Prostate gland (tissue), 2 donors: ENCODE data around the gene ITLN1. TPM values are rescaled to one million over a fixed set of nuclear protein-coding genes. Genes with fewer than 3 reads are reported as not detected.

Experiments used
- DNase-seq: peaks from one replicate; pipeline ENCODE4 v3.0.0-alpha.2; 2019; ENCODE audit warnings: low spot score
- H3K27ac ChIP-seq, 2 donors: fragments of 200-600 bp; sonication (generic); 2 replicates each; pipeline ENCODE4 v1.5.1; 2017 to 2019
- H3K27me3 ChIP-seq: fragments of 200-600 bp; sonication (generic); replicated peaks from 2 replicates; pipeline ENCODE4 v1.5.1; 2019; ENCODE audit not compliant: insufficient read depth
- H3K36me3 ChIP-seq, 2 donors: fragments of 200-600 bp; sonication (generic); 1 replicate in 1 of 2; 2 replicates in 1 of 2; pipeline versions ENCODE4 v1.5.1 to v1.8.1; 2017 to 2019
- H3K4me1 ChIP-seq: fragments of 200-600 bp; sonication (generic); replicated peaks from 2 replicates; pipeline ENCODE4 v1.5.1; 2019
- H3K4me3 ChIP-seq, 2 donors: fragments of 200-600 bp; sonication (generic); 2 replicates each; pipeline ENCODE4 v1.5.1; 2017 to 2019
- H3K9me3 ChIP-seq: fragments of 200-600 bp; sonication (generic); 2 replicates; pipeline ENCODE4 v1.5.1; 2017
- POLR2A ChIP-seq: fragments of 450-650 bp; IDR thresholded peaks from one replicate; pipeline ENCODE4 v1.6.1; 2016; ENCODE audit warnings: antibody characterized with exemption, mild to moderate bottlenecking
- POLR2AphosphoS5 ChIP-seq: sonication (generic); formaldehyde crosslinking; IDR thresholded peaks from one replicate; pipeline ENCODE4 v1.6.1; 2017; ENCODE audit warnings: antibody characterized with exemption
- WGBS: methylation state at CpG from one replicate; pipeline ENCODE4 v1.1.5; 2018; 5-methylcytosine and 5-hydroxymethylcytosine counted together
- intact Hi-C: fragments of 100-400 bp; cut with DNase I; formaldehyde crosslinking; loops from one replicate; pipeline ENCODE4 v1.14.2; 2022
- total RNA-seq, 2 donors: library from RNA; depleted of rRNA; stranded (reverse); fragments of >200 nt; gene quantifications; one replicate each; pipeline ENCODE4 v1.1.0, GENCODE V29; 2016
- TF ChIP-seq, protein P1 (sequence below), 4 experiments: fragments of 200-600 bp in 2 of 4; fragments of 450-650 bp in 2 of 4; sonication (generic) in 2 of 4; IDR thresholded peaks; 1 replicate in 3 of 4; 2 replicates in 1 of 4; pipeline ENCODE4 v1.5.1; 2016 to 2019; ENCODE audit warnings: antibody characterized with exemption in 4 of 4, mild to moderate bottlenecking in 2 of 4, moderate library complexity in 2 of 4

Gene ITLN1
- total RNA-seq, 2 donors from 2014 or later: 0.96 to 7.0 TPM

GRCh38 chr1:160858097-160858496 lies 26.9 kb downstream of the ITLN1 start:
- H3K27ac ChIP-seq: no peak overlapping the region
- 31% methylated on average over 4 of the region's 4 CpGs for WGBS
- H3K4me3 ChIP-seq: no peak overlapping the region
- no peaks in the 10 kb centered on the region for H3K27me3 ChIP-seq
- no peak for DNase-seq
- intact Hi-C loops: no loop called here
- H3K4me1 ChIP-seq: no peaks in the 10 kb centered on the region
- no peaks in the 10 kb centered on the region for H3K36me3 ChIP-seq
- TF ChIP-seq POLR2AphosphoS5 (no peak), POLR2A (no peak)
- TF ChIP-seq, protein P1, sequence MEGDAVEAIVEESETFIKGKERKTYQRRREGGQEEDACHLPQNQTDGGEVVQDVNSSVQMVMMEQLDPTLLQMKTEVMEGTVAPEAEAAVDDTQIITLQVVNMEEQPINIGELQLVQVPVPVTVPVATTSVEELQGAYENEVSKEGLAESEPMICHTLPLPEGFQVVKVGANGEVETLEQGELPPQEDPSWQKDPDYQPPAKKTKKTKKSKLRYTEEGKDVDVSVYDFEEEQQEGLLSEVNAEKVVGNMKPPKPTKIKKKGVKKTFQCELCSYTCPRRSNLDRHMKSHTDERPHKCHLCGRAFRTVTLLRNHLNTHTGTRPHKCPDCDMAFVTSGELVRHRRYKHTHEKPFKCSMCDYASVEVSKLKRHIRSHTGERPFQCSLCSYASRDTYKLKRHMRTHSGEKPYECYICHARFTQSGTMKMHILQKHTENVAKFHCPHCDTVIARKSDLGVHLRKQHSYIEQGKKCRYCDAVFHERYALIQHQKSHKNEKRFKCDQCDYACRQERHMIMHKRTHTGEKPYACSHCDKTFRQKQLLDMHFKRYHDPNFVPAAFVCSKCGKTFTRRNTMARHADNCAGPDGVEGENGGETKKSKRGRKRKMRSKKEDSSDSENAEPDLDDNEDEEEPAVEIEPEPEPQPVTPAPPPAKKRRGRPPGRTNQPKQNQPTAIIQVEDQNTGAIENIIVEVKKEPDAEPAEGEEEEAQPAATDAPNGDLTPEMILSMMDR (IDR thresholded peaks at IDR 0.05): no peak
- H3K9me3 ChIP-seq: no peaks in the 10 kb centered on the region

GRCh38 chr1:160855181-160855981 lies 29.6 kb downstream of the ITLN1 start:
- Histone ChIP-seq H3K27ac (no peak overlapping the region), H3K4me1 (no peaks in the 10 kb centered on the region), H3K4me3 (no peak overlapping the region), H3K9me3 (no peaks in the 10 kb centered on the region), H3K27me3 (no peaks in the 10 kb centered on the region), H3K36me3 (no peaks in the 10 kb centered on the region)
- DNase-seq: no peak
- WGBS: 71% methylated on average over 9 of the region's 9 CpGs
- TF ChIP-seq POLR2A (no peak), POLR2AphosphoS5 (no peak)
- TF ChIP-seq, protein P1 (IDR thresholded peaks at IDR 0.05): no peak
- intact Hi-C loops: no loop called here

DNA sequence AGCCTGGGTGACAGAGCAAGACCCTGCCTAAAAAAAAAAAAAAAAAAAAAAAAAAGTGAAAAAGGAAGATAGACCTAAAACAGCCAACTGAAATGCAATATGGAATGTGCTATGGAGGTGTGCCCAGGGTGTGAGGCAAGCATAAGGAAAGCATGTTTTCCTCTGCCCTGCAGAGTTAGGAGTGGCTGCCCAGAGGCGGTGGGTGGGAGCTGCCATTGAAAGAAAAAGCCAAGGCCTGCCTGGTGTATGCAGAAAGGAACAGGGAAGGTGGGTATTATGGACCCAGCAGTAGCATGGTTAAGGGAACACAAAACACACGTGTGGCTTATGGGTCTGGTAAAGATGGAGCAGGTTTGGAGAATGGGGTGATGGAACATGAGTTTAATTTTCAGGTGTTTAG lies 31.2 kb downstream of the ITLN1 start:
- H3K27me3 ChIP-seq: no peaks in the 10 kb centered on the region
- intact Hi-C loops: no loop called here
- H3K9me3 ChIP-seq: no peaks in the 10 kb centered on the region
- DNase-seq: no peak
- no peaks in the 10 kb centered on the region for H3K4me1 ChIP-seq
- 84% methylated on average over 2 of the region's 2 CpGs for WGBS
- no peak overlapping the region for H3K4me3 ChIP-seq
- no peaks in the 10 kb centered on the region for H3K36me3 ChIP-seq
- no peak overlapping the region for H3K27ac ChIP-seq
- TF ChIP-seq POLR2A (no peak), POLR2AphosphoS5 (no peak)
- TF ChIP-seq, protein P1 (IDR thresholded peaks at IDR 0.05): no peak

DNA sequence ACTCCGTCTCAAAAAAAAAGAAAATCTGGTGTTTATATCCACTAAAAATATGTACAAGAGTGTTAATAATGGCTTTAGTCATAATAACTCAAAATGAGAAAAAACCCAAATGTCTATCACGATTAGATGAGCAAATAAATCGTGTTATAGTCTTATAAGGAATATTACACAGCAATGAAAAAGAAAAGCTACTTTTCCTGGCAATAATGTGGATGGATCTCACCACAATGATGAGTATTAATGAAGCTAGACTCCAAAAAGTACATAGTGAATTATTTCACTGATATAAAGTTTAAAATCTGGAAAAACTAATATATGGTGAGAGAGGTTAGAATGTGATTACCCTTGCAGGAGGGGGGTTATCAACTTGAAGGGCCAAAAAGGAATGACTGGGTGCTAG lies 32.0 kb downstream of the ITLN1 start:
- no peak overlapping the region for H3K4me3 ChIP-seq
- no peaks in the 10 kb centered on the region for H3K27me3 ChIP-seq
- intact Hi-C loops: no loop called here
- H3K9me3 ChIP-seq: no peaks in the 10 kb centered on the region
- H3K4me1 ChIP-seq: no peaks in the 10 kb centered on the region
- H3K27ac ChIP-seq: no peak overlapping the region
- 93% methylated on average over 3 of the region's 3 CpGs for WGBS
- TF ChIP-seq POLR2A (no peak), POLR2AphosphoS5 (no peak)
- TF ChIP-seq, protein P1 (IDR thresholded peaks at IDR 0.05): no peak
- no peak for DNase-seq
- H3K36me3 ChIP-seq: no peaks in the 10 kb centered on the region

- intact Hi-C loops: no loop called here
- 78% methylated on average over 8 of the region's 8 CpGs for WGBS
- Histone ChIP-seq H3K27ac (no peak overlapping the region), H3K4me1 (no peaks in the 10 kb centered on the region), H3K9me3 (no peaks in the 10 kb centered on the region), H3K4me3 (no peak overlapping the region), H3K36me3 (no peaks in the 10 kb centered on the region), H3K27me3 (no peaks in the 10 kb centered on the region)
- TF ChIP-seq, protein P1 (IDR thresholded peaks at IDR 0.05): no peak
- TF ChIP-seq POLR2A: no peak
- no peak for TF ChIP-seq POLR2AphosphoS5
- DNase-seq: no peak
Measured at GRCh38 chr1:160850993-160851392, 34.0 kb downstream of the ITLN1 start.
